HG03565 (cell line): ENCODE results near the gene FAM47C.
"Not testable (repeated sequence)": the region's sequence is repeated elsewhere in the genome, so short reads cannot be mapped to it uniquely, and the experiment has no call there.

ENCODE experiments used
- ATAC-seq: cut with Tn5 transposase; IDR thresholded peaks from one replicate; pipeline ENCODE4 v1.9.1; 2021; ENCODE audit warnings: mild to moderate bottlenecking, moderate library complexity; ENCODE audit not compliant: unreplicated experiment

FAM47C gene

GRCh38 chrX:37008182-37008581 is at the start of gene FAM47C:
FAM47C (plus strand) TSS chrX:37008366; CDS start chrX:37008411, 45 bp downstream.
- not testable (repeated sequence) for ATAC-seq

GRCh38 chrX:36961590-36961989 is 46.6 kb upstream of the FAM47C start:
- no peak for ATAC-seq

- ATAC-seq = no peak
Observed at GRCh38 chrX:36963069-36963808, 44.9 kb upstream of the FAM47C start.

GRCh38 chrX:36963852-36964251 is 44.3 kb upstream of the FAM47C start:
- no peak for ATAC-seq

- no peak for ATAC-seq
Observed at GRCh38 chrX:36973575-36973974, 34.6 kb upstream of the FAM47C start.

- ATAC-seq = no peak
Observed at GRCh38 chrX:36974911-36975310, 33.3 kb upstream of the FAM47C start.

- no peak for ATAC-seq
Observed at GRCh38 chrX:36978886-36979285, 29.3 kb upstream of the FAM47C start.

GRCh38 chrX:36983831-36984230 is 24.3 kb upstream of the FAM47C start:
- ATAC-seq = no peak

GRCh38 chrX:36985416-36986209 is 22.6 kb upstream of the FAM47C start:
- not testable (repeated sequence) for ATAC-seq

GRCh38 chrX:36986231-36986630 is 21.9 kb upstream of the FAM47C start:
- ATAC-seq = no peak

GRCh38 chrX:36987212-36987611 is 21.0 kb upstream of the FAM47C start:
- ATAC-seq = not testable (repeated sequence)

- no peak for ATAC-seq
Observed at GRCh38 chrX:37000140-37000539, 8.0 kb upstream of the FAM47C start.

GRCh38 chrX:37010496-37010895 is 2.3 kb downstream of the FAM47C start:
- no peak for ATAC-seq

GRCh38 chrX:37034260-37034659 is 26.1 kb downstream of the FAM47C start:
- not testable (repeated sequence) for ATAC-seq

GRCh38 chrX:37036674-37037220 is 28.6 kb downstream of the FAM47C start:
- not testable (repeated sequence) for ATAC-seq

GRCh38 chrX:37038814-37039213 is 30.6 kb downstream of the FAM47C start:
- ATAC-seq = not testable (repeated sequence)

- not testable (repeated sequence) for ATAC-seq
Observed at GRCh38 chrX:37042956-37043885, 35.1 kb downstream of the FAM47C start.

- no peak for ATAC-seq
Observed at GRCh38 chrX:37047776-37048175, 39.6 kb downstream of the FAM47C start.

- not testable (repeated sequence) for ATAC-seq
Observed at GRCh38 chrX:37057572-37057971, 49.4 kb downstream of the FAM47C start.

GRCh38 chrX:37060999-37061398 is 52.8 kb downstream of the FAM47C start:
- peak; percentile 72 for ATAC-seq
